Suppressor macrophage (primary cell): ENCODE data around the gene SLC4A5.

Source experiments
- DNase-seq, 4 experiments: peaks; one replicate each; pipeline ENCODE4 v3.0.0-alpha.2; 2020 to 2022

Gene SLC4A5

DNA sequence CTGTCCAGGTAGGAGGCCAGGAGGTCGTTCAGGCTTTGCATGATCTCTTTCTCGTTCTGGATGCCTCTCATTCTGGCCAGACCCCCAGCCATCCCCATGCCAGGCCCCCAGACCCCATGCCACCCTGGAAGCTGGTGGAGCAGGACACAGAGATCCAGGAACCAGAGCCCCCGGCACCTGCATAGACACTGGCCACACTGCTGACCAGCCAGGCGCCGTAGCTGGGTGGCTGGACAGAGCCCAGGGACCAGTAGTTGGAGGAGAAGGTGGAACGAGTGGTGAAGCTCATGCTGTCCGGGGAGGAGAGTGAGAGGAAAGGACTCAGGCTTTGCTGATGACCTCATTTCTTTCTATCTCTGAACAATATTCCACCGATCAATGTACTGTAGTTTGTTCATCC is 35.5 kb downstream of the SLC4A5 start:
- no peak for DNase-seq

DNA sequence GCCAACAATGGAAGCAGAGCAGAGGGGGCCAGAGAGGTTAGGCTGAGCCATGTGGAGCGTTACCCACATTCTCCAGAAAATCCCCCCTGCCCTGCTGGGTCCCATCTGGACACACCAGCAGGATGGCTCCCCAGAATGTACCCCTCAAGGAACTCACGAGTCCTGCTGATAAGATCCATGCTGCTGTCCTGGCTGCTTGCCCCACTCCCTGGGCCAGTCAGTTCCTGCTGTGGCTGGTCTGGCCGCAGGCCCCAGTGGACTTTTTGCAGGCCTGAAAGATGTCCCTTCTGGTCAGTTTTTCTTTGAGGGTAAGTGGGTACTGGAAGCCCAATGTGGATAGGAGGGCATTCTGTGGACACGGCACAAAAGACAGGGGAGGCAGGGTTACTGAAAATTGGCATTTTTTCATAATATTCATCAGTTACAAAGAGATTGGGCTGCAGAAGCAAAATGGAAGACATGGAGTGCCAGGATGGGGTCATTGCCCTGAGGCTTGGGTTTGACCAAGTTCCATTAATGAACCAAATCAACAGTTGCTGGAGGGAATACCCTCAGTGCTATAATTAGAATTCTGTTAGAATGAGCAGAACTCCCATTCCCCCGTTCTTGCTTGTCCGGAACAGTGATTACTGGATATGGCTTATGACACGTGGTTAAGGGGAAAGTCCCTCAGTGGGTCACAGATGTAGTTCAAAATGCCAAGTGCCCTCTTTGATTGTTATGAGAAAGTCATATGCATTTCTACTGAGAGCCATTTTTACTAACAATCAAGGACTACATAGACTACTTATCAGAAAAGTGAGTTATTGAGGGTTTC is 38.7 kb downstream of the SLC4A5 start:
- DNase-seq, result no peak

DNA sequence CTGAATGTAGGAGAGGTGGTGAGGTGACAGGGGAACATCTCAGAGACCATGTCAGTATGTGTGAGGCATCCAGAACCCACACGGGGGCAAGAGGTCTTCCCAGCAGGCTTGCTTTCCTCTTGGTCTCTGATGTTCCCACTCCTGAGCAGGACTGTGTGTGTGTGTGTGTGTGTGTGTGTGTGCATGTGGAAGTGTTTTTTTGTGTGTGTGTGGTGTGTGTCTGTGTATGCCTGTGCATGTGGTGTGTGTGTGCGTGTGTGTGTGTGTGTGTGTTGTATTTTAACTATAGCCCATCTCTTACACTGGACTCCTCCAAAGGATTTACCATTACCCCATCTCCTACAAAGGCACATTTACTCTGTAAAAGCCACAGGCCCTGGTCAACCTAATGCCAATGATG is 40.4 kb downstream of the SLC4A5 start:
- no peak for DNase-seq

- DNase-seq, result no peak
Observed at GRCh38 chr2:74301262-74301661, 42.0 kb downstream of the SLC4A5 start.

- DNase-seq, result no peak
Observed at GRCh38 chr2:74300506-74300905, 42.7 kb downstream of the SLC4A5 start.

DNA sequence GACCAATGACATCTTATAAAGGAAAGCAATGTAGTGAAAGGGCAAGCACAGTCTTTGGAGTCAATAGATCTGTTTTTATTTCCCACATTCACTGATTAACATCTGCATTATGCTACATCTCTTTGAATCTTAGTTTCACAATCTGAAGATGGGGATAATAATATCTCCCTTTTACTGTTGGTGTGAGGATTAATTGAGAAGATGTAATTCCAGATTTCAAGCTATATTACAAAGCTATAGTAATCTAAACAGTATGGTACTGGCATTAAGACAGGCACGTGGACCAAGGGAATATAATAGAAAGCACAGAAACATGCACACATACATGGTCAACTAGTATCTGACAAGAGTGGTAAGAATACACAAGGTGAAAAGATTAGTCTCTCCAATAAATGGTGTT is 45.3 kb downstream of the SLC4A5 start:
- no peak for DNase-seq

GRCh38 chr2:74297391-74297790 is 45.8 kb downstream of the SLC4A5 start:
- peak in 1 of 4 experiments; percentile 11 for DNase-seq

GRCh38 chr2:74293191-74293991 is 49.8 kb downstream of the SLC4A5 start:
- no peak for DNase-seq

GRCh38 chr2:74292751-74293150 is 50.5 kb downstream of the SLC4A5 start:
- DNase-seq, result no peak

DNA sequence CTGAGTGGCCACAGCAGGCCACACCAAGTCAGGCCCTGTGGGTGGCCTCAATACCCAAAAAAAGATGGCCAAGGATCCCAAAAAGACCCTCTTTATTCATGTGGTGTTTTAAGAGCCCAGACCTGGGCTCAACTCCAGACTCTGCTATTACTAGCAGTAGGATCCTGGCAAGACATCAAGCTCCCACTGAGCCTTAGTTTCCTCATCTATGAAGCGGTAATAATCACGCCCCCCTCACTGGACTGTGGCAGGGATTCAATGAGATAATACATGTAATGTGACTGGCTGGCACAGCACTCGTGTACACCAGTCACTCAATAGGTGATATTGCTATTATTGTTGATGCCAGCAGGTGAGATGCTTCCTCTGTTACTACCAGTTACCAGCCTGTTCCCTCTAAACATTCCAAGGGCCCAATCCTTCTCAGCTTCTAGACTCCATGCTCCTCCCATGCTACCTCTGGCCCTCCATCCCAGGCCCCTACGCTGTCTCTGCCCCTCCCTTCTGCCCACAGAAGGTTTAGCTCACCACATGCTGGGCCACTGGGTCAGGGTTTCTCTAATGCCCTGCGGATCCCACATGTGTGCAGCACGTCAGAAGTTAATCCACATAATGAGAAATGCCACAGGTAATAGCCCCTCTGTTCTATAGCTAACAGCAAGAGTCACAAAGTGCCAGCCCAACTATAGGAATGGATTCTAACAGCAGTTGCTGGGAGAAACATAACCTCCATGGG is 51.2 kb downstream of the SLC4A5 start:
- DNase-seq, result no peak

DNA sequence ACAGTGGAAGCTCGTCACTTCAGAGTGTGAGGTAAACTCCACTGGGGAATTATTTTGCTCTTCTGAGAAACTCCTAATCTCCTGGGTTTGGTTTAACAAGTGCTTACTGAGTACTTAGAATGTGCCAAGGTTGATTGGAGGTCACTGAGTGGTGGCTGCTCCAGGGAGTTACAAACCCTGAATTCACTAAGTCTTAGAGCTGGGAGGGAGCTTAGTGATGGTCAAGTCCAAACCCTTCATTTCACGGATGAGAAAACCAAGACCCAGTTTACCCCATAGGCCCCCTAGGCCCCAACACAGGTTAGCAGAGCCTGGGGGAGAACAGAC is 52.0 kb downstream of the SLC4A5 start:
- no peak for DNase-seq

GRCh38 chr2:74290466-74291217 is 52.6 kb downstream of the SLC4A5 start:
- no peak for DNase-seq

DNA sequence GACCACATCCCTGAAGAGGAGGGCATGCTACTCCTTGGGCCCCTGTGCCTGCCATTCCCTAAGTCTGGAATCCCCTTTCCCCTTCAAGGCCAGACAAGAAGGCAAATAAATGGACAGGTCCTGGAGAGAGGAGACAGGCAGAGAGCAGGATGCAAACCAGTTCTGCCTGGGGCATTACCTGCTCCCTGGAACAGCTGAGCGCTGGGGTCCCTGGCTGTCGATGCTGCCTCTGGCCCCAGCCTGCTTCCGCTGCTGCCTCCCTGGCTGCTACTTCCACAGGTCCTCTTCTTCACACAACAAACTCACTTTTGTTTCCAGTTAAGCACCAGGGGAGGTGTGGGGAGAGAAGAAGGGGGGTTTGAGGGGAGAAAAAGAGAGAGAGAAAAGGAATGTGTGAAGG is 53.1 kb downstream of the SLC4A5 start:
- no peak for DNase-seq

GRCh38 chr2:74286725-74287124 is 56.5 kb downstream of the SLC4A5 start:
- DNase-seq, result no peak

- no peak for DNase-seq
Observed at GRCh38 chr2:74281141-74281975, 61.9 kb downstream of the SLC4A5 start.

DNA sequence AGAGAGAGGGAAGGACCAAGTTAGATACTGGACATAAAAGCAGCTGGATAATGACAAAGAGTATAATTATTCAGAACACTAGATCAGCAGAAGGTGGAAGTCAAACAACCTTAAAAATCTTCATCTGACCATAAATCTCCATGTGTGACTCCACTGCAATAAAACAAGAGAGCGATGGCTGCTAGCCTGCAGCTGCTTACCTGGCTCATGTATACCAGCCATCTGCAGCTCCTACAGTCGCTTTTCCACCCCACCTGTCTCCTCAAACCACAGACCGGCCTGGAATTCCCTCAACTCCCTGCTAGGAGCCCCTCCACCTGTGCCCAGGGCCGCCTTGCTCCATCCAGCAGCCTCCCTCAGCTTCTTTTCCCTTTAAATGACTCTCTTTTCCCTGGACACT is 64.5 kb downstream of the SLC4A5 start:
- no peak for DNase-seq

- no peak for DNase-seq
Observed at GRCh38 chr2:74278176-74278575, 65.0 kb downstream of the SLC4A5 start.

- DNase-seq, result no peak
Observed at GRCh38 chr2:74275228-74275627, 68.0 kb downstream of the SLC4A5 start.

GRCh38 chr2:74269667-74270066 is 73.5 kb downstream of the SLC4A5 start:
- no peak for DNase-seq

DNA sequence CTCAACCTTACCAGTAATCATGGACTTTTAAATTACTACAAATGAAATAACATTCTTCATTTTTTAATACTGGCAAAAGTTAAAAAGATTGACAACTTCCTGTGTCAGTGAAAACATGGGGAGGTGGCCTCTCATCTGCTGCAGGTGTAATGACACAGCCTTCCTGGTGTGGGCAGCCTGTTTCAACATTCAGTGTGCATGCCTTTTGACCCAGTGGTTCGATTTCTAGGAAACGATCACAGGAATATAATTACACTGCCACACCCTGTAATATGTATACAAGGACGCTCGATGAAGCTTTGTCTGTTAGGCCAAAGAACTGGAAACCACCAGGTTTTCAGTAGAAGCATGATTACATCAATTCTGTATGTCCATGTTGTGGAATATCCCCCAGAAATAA is 76.1 kb downstream of the SLC4A5 start:
- DNase-seq, result no peak

DNA sequence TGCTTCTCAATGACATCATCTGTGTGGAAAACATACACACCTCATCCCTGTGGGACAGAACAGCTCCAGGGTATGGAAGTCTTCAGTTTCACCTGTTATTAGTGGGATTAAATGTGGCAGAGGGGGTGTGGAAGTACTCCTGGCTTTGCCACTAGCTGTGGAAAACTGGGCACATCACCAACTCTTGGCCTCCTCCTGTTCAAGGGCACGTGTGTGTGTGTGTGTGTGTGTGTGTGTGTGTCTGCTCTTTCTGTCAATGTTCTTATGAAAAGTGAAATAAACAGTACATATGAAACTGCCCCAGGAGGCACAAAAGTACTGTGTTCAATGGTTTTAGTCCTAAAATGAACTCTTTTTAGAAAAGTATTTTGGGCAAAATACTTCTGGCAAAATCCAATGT is 78.9 kb downstream of the SLC4A5 start:
- no peak for DNase-seq

- DNase-seq, result no peak
Observed at GRCh38 chr2:74262681-74263080, 80.5 kb downstream of the SLC4A5 start.
